Loucy (cell line): ENCODE data around the gene ADORA1.

Experiments
- H2AFZ ChIP-seq: fragments of 200-600 bp; sonication (generic); 2 replicates; pipeline ENCODE4 v1.6.0; 2016; ENCODE audit warnings: antibody characterized with exemption, mild to moderate bottlenecking, low read length, moderate library complexity
- H3F3A ChIP-seq: fragments of 200-600 bp; 2 replicates; pipeline ENCODE4 v1.6.0; 2016; ENCODE audit warnings: antibody characterized with exemption, low read depth, mild to moderate bottlenecking
- H3K27me3 ChIP-seq: fragments of 200-600 bp; sonication (generic); 2 replicates; pipeline ENCODE4 v1.6.1; 2014; ENCODE audit warnings: low read length, mild to moderate bottlenecking; ENCODE audit not compliant: insufficient read depth, poor library complexity, severe bottlenecking
- H3K36me3 ChIP-seq: fragments of 200-600 bp; sonication (generic); 2 replicates; pipeline ENCODE4 v1.6.1; 2016; ENCODE audit warnings: low read length; ENCODE audit not compliant: insufficient read depth
- H3K4me1 ChIP-seq: fragments of 200-600 bp; sonication (generic); 2 replicates; pipeline ENCODE4 v1.5.1; 2014; ENCODE audit warnings: low read length, mild to moderate bottlenecking; ENCODE audit not compliant: insufficient read depth, poor library complexity, severe bottlenecking
- H3K4me2 ChIP-seq: fragments of 200-600 bp; sonication (generic); 2 replicates; pipeline ENCODE4 v1.6.0; 2014; ENCODE audit warnings: antibody characterized with exemption, low read length, low read depth, mild to moderate bottlenecking; ENCODE audit not compliant: poor library complexity, severe bottlenecking
- H3K4me3 ChIP-seq: fragments of 200-600 bp; sonication (generic); 2 replicates; pipeline ENCODE4 v1.5.1; 2014; ENCODE audit warnings: low read length, mild to moderate bottlenecking, mixed read lengths; ENCODE audit not compliant: poor library complexity, severe bottlenecking
- H3K79me2 ChIP-seq: fragments of 200-600 bp; sonication (generic); 2 replicates; pipeline ENCODE4 v1.6.1; 2014; ENCODE audit warnings: low read length; ENCODE audit not compliant: insufficient read depth
- H3K9ac ChIP-seq: fragments of 200-600 bp; sonication (generic); 2 replicates; pipeline ENCODE4 v1.6.0; 2014; ENCODE audit warnings: mild to moderate bottlenecking, low read depth, low read length, moderate library complexity; ENCODE audit not compliant: poor library complexity, severe bottlenecking
- H3K9me2 ChIP-seq: fragments of 200-600 bp; sonication (generic); replicated peaks from 2 replicates; pipeline ENCODE4 v1.6.1; 2016; ENCODE audit warnings: low read depth, low read length, mixed read lengths
- H3K9me3 ChIP-seq: fragments of 200-600 bp; sonication (generic); 2 replicates; pipeline ENCODE4 v1.6.1; 2014; ENCODE audit warnings: mild to moderate bottlenecking, antibody characterized with exemption, low read length, low read depth; ENCODE audit not compliant: insufficient read depth
- H4K20me1 ChIP-seq: fragments of 200-600 bp; sonication (generic); 2 replicates; pipeline ENCODE4 v1.6.0; 2014; ENCODE audit warnings: antibody characterized with exemption, low read length, mild to moderate bottlenecking; ENCODE audit not compliant: insufficient read depth, poor library complexity, severe bottlenecking
- EZH2phosphoT487 ChIP-seq: fragments of 200-600 bp; IDR thresholded peaks from 2 replicates; pipeline ENCODE4 v1.6.1; 2018; ENCODE audit warnings: antibody characterized with exemption, mild to moderate bottlenecking, moderate library complexity, borderline replicate concordance
- TF ChIP-seq, protein P1 (sequence below): fragments of 200-600 bp; sonication (generic); conservative IDR thresholded peaks from 2 replicates; pipeline ENCODE4 v1.5.1; 2014; ENCODE audit warnings: mild to moderate bottlenecking, antibody characterized with exemption, low read length

ADORA1 gene

DNA sequence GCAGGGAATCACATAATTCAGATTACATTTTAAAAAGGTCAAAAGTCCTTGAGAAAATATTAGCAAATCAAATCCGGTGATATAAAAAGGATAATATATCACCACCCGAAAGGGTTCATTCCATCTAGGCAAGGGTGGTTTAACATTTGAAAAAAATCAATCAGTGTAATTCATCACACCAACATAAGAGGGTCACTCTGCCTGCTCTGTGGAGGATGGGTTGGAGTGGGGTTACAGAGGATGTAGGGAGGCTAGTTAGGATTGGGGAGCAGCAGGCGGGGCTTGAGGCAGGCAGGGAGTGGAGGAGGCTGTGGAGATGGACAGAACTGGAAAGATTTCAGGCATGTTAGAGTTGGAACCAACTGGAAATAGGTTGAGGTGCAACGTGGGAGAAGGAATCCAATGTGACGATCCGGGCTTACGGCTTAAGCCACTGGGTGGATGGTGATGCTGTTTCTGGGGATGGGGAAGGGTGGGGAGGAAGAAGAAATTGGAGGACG lies 12.5 kb downstream of the ADORA1 start:
- H3K79me2 ChIP-seq = no peaks in the 10 kb centered on the region
- H4K20me1 ChIP-seq = no peaks in the 10 kb centered on the region
- H3K9me2 ChIP-seq = no peaks in the 10 kb centered on the region
- no peak overlapping the region for H2AFZ ChIP-seq
- H3K9me3 ChIP-seq = no peaks in the 10 kb centered on the region
- no peak overlapping the region for H3K9ac ChIP-seq
- TF ChIP-seq EZH2phosphoT487 = no peak
- TF ChIP-seq, protein P1, sequence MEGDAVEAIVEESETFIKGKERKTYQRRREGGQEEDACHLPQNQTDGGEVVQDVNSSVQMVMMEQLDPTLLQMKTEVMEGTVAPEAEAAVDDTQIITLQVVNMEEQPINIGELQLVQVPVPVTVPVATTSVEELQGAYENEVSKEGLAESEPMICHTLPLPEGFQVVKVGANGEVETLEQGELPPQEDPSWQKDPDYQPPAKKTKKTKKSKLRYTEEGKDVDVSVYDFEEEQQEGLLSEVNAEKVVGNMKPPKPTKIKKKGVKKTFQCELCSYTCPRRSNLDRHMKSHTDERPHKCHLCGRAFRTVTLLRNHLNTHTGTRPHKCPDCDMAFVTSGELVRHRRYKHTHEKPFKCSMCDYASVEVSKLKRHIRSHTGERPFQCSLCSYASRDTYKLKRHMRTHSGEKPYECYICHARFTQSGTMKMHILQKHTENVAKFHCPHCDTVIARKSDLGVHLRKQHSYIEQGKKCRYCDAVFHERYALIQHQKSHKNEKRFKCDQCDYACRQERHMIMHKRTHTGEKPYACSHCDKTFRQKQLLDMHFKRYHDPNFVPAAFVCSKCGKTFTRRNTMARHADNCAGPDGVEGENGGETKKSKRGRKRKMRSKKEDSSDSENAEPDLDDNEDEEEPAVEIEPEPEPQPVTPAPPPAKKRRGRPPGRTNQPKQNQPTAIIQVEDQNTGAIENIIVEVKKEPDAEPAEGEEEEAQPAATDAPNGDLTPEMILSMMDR = no peak
- no peaks in the 10 kb centered on the region for H3K27me3 ChIP-seq
- H3K4me3 ChIP-seq = no peak overlapping the region
- H3K36me3 ChIP-seq = no peaks in the 10 kb centered on the region
- no peaks in the 10 kb centered on the region for H3F3A ChIP-seq
- no peak overlapping the region for H3K4me2 ChIP-seq
- H3K4me1 ChIP-seq = peaks cover 14% of the 10 kb centered on the region

DNA sequence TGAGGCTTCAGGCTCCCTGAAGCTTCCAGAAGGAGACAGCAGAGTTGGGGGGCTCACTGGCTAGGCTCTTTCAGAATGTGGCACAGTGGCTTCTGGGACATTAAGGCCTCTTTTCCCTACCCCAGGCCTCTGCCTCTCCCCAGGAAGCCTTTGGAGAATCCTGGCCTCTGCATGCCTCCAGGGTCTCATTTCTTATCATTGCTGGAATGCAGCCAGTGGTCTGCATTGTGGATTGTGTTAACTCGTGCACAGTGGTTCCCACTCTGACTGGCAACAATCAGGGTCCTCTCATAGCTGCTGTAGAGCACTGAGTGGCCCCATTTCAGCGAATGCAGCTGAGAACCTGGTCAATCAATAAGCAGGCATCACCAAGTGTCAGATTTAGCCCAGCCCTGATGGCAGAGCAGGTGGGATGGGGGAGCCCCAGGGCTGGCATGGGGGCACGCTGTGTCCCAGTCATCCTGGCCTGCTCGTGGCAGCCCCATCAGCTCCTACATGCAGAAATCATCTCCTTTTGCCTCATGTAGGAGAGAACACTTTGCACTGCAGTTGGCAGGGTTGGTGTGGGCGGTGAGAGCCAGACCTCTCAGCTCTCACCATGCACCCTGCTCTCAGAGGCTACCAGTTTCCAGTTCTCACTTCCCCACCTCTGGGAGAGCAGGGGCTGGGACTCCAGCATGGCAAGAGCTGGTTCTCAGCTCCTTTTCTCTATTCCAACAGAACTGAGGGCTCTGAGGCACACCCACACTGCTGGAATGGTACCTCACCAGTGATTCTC lies 13.4 kb downstream of the ADORA1 start:
- no peaks in the 10 kb centered on the region for H3K36me3 ChIP-seq
- no peaks in the 10 kb centered on the region for H3F3A ChIP-seq
- no peak overlapping the region for H2AFZ ChIP-seq
- TF ChIP-seq, protein P1 = no peak
- TF ChIP-seq EZH2phosphoT487 = no peak
- H3K9me2 ChIP-seq = no peaks in the 10 kb centered on the region
- H3K4me2 ChIP-seq = no peak overlapping the region
- H3K4me1 ChIP-seq = peaks cover 9% of the 10 kb centered on the region
- no peaks in the 10 kb centered on the region for H3K27me3 ChIP-seq
- H3K79me2 ChIP-seq = no peaks in the 10 kb centered on the region
- H3K4me3 ChIP-seq = no peak overlapping the region
- no peaks in the 10 kb centered on the region for H3K9me3 ChIP-seq
- H4K20me1 ChIP-seq = no peaks in the 10 kb centered on the region
- H3K9ac ChIP-seq = no peak overlapping the region

DNA sequence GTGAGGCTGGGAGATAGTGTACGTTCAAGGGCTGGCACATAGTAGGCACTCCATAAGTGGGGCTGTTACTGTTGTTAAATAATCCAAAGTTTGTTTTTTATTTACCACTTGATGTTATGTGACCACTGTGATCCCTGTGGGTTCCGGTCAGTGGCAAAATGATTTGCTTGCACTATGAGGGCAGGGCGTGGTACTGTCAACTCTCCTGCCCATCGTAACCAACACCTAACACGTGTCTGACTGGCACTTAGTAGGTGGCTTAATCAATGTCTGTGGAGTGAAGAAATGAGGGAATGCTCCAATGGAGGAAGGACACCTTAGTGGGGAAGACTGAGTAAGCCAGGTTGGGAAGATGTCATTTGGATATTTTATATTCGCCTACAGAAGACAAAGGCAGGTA lies 14.6 kb downstream of the ADORA1 start:
- TF ChIP-seq EZH2phosphoT487 = no peak
- TF ChIP-seq, protein P1 = no peak
- no peaks in the 10 kb centered on the region for H3K9me3 ChIP-seq
- H3K9ac ChIP-seq = no peak overlapping the region
- H3F3A ChIP-seq = no peaks in the 10 kb centered on the region
- no peaks in the 10 kb centered on the region for H3K79me2 ChIP-seq
- no peak overlapping the region for H2AFZ ChIP-seq
- H4K20me1 ChIP-seq = no peaks in the 10 kb centered on the region
- H3K9me2 ChIP-seq = no peaks in the 10 kb centered on the region
- no peak overlapping the region for H3K4me3 ChIP-seq
- no peak overlapping the region for H3K4me2 ChIP-seq
- H3K4me1 ChIP-seq = no peaks in the 10 kb centered on the region
- H3K27me3 ChIP-seq = no peaks in the 10 kb centered on the region
- H3K36me3 ChIP-seq = no peaks in the 10 kb centered on the region
